ENCODE data around the gene CORO2B.

Gene CORO2B

DNA sequence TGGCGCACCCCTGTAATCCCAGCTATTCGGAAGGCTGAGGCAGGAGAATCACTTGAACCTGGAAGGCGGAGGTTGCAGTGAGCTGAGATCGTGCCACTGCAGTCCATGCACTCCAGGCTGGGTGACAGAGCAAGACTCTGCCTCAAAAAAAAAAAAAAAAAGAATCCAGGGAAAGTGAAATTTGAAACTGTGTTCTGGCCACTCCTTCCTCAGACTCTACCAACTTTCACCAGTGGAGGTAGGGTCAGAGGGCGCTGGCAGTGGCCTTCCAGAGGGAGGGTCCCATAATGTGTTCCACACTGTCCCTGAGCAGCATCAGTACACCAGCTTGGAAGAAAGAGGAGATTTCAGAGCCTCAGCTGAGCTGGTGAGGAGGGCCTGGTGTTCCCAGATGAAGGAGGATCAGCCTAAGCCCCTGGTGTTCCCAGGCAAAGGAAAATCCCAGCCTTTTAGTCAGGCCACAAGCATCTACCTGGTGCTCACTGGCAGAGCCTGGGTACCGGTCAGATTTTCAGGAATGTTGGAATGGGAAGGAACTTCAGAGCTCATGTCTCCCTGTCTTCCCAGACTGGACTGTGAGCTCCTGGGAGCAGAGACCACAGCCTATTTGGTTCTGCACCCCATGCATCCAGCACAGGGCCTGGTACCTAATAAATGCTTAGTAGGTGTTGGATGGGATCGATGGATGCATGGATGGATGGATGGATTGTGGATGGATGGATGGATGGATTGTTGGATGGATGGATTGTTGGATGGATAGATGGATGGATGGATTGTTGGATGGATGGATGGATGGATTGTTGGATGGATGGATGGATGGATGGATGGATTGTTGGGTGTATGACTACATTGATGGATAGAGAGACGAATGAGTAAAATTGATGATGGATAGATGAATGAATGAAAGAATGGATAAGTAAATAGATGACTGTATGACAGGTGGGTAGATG lies 117.9 kb downstream of the CORO2B start:
- DNase-seq (ENCODE audit: low read depth in 3 of 3, low spot score in 1 of 3): no peak

DNA sequence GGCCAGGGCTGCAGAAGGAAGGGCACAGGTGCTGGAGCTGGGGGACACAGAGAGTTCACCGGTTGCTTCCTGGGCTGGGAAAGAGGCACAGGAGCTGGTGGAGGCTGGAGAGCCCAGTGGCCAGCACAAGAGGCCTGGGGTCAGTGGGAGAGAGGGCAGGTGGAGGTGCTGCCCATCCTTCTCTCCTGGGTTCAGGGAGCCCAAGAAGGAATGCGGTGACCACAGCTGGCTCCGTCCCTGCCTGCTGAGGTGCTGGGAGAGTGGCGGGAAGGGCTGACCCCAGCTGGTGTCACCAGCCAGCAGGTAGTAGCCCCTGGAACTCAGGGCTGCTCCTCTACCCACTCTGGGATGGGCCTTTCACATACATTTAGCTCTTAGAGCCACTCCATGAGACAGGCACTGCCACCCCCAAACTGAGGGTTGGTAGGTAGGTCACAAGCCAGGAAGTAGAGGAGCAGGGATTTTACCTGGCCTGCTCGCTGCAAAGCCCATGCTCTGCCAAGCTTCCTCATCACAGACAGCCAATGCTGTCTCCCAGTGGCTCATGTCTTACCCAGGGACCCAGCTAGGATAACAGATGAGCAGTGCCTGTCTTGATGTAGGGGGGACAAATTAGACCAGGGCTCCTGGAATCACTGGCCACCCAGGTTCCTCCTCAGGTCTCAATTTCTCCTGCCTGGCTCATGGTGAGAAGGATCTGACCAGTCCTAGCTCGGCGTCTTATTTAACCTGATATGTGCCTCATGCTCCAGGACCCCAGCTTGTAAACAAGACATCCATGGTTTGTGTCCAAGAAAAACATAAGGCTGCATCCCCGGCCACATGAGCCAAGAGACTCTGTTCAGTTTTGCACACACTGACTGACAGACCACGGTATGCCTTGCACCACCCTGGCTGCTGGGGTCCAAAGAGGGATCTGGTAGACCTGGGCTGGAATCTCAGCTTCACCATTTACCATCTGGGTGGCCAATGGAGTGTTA lies 119.2 kb downstream of the CORO2B start:
- no peak for DNase-seq (ENCODE audit: low read depth in 3 of 3, low spot score in 1 of 3)

DNA sequence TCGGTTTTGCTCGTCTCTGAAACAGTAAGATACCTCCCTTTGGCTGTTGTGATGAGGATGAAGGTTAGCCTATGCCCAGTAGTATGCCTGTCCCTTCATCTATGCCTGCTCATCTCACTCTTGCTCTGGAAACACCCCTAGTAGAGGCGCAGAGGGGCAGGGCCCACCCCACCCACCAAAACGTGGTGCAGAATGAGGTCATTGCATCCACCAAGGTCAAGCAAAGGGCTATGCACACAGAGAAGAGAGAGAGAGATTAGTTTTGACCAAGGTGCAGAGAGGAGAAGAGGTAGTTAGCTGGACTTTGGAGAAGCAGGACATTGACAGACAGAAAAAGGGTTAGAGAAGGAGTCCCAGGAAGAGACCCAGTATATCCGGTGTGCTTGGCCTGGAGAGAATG lies 119.9 kb downstream of the CORO2B start:
- no peak for DNase-seq (ENCODE audit: low read depth in 3 of 3, low spot score in 1 of 3)

DNA sequence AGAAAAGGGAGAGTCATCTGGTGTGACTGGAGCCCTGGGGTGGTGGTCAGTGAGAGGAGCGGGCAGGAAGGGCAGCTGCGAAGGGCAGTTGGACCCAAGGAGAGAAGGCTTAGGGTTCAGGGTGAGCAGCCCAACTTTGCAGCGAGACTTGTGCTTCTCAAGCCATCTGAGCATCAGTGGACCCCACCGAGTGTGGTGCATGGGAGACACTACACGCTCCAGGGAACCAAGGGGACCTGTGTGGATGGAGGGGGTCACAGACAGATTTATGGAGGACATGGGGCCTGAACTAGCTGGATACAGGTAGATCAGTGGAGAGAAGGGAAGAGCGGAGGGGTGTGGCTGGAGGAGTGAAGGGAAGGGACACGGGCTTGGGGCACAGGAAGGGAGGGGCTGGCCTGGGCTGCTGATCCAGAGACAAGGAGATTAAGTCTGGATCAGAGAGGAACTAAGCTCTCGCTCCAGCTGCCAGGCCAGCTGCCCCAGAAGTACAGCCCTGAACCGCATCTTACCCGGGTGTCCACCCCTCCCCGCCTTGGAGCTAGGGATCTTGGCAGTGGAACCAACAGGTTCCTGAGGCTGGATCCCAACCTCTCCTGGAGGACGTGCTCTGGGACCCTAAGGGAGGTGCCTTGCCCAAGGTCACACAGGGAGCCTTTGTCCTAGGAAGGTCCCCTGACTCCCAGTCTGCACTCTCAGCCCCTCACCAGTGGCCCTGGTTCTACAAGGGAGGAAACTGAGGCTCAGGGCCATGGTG lies 120.5 kb downstream of the CORO2B start:
- no peak for DNase-seq (ENCODE audit: low read depth in 3 of 3, low spot score in 1 of 3)

DNA sequence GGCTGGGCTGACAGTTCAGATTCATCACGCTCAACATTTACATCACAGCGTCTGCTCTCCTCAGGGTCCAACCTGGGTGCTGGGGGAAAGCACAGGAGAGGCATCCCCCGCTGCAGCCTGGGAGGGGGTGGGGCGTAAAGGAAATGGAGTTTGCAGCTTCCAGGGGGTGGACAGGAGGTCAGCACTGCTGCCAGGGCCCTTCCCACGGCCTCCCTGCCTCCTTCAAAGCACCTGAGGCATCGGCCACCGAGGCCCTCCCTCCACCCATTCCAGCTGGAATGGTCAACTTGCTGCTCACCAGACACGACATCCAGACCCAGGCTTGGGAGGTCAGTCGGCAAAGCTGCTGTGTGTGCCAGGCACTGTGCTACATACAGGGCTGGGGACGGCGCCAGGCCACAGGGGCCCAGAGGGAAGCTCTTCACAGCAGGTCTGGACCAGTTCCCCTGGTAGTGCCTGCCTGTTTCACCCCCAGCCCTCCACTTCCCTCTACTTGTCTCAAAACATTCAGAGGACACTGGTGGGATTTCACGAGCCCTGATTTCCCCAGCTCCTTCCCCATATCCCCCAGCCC lies 121.2 kb downstream of the CORO2B start:
- no peak for DNase-seq (ENCODE audit: low read depth in 3 of 3, low spot score in 1 of 3)

DNA sequence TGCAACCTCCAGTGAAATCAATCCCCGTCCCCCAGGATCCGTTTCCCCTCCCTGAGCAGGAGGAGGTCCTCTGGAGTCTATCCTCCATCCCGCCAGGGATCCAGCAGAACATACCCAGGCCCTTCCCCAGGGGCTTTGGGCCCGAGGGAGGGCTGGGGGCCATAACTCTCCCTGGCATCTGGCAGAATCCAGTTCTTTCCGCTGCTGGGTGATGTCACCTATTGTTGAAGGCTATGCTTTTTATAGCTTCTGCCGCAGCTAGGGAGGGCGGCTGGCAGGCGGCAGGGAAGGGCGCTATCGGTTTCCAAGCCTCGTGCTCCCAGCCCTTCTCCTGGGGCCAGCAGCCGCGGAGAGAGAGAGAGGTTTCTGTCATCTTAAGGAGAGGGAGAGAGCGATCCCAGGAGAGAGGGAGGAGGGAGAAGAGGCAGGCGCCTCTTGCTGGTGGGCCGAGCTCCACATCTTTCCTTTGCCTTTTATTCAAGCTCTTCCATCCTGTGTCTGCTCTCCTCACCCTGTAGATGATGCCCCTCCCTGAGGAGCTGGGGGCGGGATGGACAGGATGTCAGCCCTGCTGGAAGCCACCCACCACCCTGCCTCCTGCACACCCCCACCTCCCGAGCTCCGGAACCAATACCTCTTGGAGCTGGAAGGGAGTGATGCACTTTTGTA lies 121.8 kb downstream of the CORO2B start:
- no peak for DNase-seq (ENCODE audit: low read depth in 3 of 3, low spot score in 1 of 3)

DNA sequence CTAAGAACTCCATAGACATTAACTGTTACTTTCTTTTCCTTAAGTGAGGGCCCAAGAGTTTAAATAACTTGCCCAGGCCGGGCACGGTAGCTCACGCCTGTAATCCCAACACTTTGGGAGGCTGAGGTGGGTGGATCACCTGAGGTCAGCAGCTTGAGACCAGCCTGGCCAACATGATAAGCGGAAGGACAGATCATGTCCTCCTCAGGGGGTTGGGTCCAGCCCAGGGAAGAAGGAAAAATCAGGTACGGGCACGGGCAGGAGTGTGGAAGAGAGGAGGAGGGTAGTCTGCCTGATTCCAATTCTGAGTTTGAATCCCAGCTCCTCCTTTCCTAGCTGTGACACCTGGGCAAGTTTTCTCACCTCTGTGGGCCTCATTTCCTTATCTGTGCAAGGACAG lies 123.1 kb downstream of the CORO2B start:
- DNase-seq (ENCODE audit: low read depth in 3 of 3, low spot score in 1 of 3): no peak

DNA sequence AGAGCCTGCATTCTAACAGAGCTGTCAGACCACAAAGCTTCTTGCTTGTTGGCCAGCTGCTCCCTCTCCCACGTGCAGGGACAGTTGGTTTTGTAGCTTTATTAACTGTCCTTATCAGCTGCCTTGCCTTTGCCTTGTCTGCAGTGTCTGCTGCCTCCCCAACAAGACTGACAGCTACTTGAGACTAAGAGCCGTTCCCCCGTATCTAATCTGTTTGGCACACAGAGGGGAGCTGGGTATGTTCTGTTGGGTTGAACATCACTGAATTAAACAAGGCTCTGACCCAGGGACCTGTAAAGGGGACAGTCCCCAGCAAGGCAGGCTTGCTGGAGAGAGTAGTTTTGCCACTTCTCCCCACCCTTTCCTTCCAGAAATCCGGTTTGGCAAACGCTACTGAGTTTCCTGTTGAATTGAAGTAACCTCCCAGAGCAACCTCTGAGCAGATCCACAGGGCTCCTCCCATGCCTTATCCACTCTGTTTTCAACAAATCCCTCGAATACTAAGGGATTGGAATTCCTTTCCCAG lies 125.8 kb downstream of the CORO2B start:
- DNase-seq (ENCODE audit: low read depth in 3 of 3, low spot score in 1 of 3): no peak

DNA sequence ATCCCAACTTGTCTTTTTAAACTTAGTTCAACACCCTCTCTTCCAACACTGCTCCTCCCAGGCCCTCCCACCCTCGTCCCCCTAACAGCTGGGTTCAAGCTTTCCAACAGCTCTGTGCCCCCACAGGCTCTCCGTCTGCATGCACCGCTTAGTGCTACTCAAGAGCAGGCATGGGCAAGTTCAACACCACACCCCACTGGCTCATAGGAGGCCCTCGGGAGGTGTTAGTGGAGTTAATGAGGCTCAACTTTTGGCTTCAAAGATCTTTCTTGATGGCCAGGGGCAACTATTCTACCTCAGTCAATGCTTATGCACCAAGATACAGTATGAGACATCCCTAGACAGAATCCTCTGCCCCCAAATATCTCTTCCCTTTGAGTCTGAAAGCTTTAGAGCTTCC lies 127.5 kb downstream of the CORO2B start:
- no peak for DNase-seq (ENCODE audit: low read depth in 3 of 3, low spot score in 1 of 3)

DNA sequence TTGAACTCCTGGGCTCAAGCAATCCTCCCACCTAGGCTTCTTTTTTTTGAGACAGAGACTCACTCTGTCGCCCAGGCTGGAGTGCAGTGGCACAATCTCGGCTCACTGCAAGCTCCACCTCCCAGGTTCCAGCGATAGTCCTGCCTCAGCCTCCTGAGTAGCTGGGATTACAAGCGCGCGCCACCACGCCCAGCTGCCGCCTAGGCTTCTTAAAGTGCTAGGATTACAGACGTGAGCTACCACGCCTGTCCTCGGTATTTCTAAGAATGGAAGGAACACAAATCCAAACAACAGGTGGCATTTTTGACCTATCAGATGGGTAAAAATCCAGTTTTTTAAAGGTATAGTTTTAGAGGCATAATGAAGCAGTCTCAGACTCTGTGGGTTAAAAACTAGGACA lies 128.1 kb downstream of the CORO2B start:
- no peak for DNase-seq (ENCODE audit: low read depth in 3 of 3, low spot score in 1 of 3)

DNA sequence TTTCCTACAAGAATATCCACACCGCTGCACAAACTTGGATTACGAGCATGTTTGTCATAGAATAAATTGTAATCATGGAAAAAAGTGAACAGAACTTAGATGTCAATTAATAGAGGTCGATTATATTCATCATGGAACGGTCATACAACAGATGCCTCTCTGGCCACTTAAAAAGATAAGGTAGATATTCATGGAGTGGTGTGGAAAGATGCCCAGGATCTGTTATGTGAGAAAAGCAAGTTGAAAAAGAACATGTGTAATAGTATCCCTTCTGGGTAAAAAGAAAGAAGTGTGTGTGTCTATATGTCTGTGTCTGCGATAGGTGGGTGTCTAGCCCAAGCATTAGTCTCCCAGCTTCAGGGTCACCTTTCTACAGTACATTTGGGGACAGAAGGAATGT lies 128.6 kb downstream of the CORO2B start:
- DNase-seq (ENCODE audit: low read depth in 3 of 3, low spot score in 1 of 3): no peak

DNA sequence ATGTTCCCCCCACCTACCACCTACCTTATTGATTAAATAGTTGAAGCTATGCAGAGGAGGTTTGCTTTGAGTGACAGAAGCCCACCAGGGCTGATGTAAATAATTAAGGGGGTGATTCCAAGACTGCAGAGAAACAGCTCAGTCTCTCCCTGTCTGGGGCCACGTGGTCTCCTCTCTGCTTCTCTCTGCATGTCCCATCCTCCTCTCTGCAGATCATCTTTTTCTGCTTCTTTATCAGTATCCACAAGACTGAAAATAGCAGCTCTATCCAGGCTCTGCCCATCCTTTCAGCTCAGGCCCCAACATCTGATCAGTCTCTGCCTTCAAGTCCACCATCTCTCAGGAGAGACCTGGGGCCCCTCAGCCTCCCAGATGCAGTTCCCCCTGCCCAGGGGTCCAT lies 131.1 kb downstream of the CORO2B start:
- DNase-seq (ENCODE audit: low read depth in 3 of 3, low spot score in 1 of 3): no peak

DNA sequence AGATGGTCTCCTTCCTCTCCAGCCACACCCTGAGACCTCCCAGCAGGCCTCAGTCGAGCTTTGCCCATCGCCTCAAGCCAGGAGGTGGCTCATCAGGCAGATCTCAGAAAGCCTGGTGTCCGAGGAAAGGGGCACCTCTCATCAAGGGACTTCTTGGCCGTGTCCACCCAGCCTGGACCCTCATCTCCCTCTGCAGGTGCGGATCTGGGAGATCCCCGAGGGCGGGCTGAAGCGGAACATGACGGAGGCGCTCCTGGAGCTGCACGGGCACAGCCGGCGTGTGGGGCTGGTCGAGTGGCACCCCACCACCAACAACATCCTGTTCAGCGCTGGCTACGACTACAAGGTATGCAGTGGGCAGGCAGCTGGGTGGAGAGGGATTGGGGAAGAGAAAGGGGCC lies 131.7 kb downstream of the CORO2B start:
- no peak for DNase-seq (ENCODE audit: low read depth in 3 of 3, low spot score in 1 of 3)

DNA sequence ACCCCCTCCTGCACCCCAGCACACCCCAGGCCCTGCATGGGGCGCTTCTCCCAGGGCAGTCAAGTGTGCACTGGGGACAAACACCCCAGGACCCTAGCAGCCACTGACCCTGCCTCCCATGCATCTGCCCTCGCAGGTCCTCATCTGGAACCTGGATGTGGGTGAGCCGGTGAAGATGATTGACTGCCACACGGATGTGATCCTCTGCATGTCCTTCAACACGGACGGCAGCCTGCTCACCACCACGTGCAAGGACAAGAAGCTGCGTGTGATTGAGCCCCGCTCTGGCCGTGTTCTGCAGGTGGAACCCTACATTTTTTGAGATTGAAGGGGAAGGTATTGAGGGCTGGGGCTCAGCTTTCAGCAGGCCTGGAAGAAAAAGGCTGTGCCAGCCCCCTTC lies 132.6 kb downstream of the CORO2B start:
- DNase-seq (ENCODE audit: low read depth in 3 of 3, low spot score in 1 of 3): no peak

DNA sequence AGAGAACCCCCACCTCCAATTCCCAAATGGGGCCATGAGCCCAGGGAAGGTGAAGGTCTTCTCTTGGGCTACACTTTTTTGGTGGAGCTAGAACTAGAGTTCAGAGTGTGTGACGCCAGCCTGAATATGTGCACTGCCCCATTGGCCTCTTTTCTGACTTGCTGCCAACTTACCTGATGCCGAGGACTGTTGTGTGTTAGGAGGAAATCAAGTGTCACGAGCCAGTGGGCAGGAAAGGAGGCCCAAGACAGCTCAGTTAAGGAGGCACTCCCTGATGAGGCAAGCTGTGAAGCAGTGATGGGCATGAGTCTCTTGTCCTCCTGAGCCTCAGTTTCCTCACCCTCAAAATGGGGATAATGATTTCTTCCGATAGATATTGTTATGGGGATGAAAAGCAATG lies 134.1 kb downstream of the CORO2B start:
- no peak for DNase-seq (ENCODE audit: low read depth in 3 of 3, low spot score in 1 of 3)

DNA sequence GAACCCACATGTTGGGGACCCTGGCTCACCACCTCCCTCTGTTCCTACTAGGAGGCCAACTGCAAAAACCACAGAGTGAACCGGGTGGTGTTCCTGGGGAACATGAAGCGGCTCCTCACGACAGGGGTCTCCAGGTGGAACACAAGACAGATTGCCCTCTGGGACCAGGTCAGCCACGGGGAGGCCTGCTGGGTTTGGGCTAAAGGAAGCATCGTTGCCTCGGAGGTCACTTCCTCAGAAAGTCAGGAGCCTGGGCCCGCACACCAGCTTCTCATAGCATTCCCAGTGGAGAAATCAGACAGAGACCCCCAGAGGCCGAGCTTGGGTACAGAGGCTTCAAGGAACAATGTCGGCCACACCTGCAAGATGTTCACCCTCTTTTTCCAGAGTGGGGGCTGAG lies 135.1 kb downstream of the CORO2B start:
- no peak for DNase-seq (ENCODE audit: low read depth in 3 of 3, low spot score in 1 of 3)

DNA sequence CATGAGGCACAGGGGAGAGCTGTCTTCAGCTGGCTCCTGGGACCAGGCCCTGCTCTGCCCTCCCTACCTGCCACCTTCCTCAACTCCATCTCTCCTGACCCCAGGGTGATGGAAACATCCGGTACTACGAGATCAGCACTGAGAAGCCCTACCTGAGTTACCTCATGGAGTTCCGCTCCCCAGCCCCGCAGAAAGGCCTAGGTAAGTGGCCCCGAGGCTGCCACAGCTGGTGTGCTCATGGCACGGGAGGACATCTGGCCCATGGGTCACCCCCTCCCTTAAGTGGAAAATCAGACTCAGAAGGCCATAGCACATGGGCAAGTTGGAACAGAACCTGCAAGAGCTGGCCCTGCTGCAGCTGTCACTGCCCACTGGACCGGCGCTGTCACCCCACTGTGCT lies 136.3 kb downstream of the CORO2B start:
- DNase-seq (ENCODE audit: low read depth in 3 of 3, low spot score in 1 of 3): no peak

DNA sequence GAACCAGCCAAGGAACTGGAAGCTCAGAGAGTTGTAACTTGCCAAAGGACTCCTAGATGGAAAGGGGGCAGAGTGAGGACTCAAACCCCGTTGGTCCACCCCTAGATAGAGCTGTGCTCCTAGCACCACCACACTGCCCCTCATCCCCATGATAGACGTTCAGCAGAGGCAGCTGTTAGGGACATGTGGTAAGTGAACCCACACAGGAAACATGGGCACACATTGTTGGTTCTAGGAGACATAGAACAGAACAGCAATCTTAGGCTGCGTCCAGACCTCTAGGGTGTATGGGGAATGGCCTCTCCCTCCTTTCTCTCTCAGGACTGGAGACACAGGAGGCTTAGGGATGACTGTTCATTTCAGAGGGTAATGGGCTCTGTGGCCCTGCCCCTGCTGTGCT lies 139.2 kb downstream of the CORO2B start:
- DNase-seq (ENCODE audit: low read depth in 3 of 3, low spot score in 1 of 3): no peak

DNA sequence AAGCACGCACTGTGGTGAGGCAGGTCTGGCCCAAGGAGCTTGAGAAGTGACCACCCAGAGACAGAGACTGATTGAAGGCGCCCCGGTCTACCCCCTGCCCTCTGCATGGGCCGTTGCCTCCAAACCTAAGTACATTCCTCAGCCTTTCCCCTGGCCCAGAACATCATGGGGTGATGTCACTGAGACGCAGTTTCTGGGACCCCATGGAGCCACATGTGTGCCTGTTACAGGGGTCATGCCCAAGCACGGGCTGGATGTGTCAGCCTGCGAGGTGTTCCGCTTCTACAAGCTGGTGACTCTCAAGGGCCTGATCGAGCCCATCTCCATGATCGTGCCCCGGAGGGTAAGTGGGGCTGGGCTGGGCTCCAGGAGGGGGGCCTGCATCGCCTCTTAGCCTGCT lies 139.7 kb downstream of the CORO2B start:
- DNase-seq (ENCODE audit: low read depth in 3 of 3, low spot score in 1 of 3): no peak

DNA sequence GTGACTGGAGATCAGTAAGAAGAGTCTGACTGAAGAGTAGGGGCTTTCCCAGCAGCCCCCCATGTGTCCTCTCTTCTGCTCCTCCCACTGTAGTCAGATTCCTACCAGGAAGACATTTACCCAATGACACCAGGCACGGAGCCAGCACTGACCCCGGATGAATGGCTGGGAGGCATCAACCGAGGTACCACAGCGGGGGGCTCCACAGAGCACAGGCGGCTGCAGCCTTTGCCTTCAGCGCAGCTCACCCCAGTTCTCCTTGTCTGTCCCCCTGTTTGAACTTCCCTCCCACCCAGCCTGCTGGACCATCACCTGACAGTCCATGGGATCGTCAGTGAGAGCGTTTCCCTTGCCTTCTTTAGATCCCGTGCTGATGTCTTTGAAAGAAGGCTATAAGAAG lies 140.3 kb downstream of the CORO2B start:
- DNase-seq (ENCODE audit: low read depth in 3 of 3, low spot score in 1 of 3): no peak

All from stimulated activated CD4-positive, alpha-beta T cell treated with anti-CD3 and anti-CD28 coated beads, TNF-alpha, amount 100 ng/mL, for 1 hour (primary cell).